ENCODE data around the gene ERAS.
"Not testable (repeated sequence)": the region's sequence is repeated elsewhere in the genome, so short reads cannot be mapped to it uniquely, and the experiment has no call there.

Gene ERAS

DNA sequence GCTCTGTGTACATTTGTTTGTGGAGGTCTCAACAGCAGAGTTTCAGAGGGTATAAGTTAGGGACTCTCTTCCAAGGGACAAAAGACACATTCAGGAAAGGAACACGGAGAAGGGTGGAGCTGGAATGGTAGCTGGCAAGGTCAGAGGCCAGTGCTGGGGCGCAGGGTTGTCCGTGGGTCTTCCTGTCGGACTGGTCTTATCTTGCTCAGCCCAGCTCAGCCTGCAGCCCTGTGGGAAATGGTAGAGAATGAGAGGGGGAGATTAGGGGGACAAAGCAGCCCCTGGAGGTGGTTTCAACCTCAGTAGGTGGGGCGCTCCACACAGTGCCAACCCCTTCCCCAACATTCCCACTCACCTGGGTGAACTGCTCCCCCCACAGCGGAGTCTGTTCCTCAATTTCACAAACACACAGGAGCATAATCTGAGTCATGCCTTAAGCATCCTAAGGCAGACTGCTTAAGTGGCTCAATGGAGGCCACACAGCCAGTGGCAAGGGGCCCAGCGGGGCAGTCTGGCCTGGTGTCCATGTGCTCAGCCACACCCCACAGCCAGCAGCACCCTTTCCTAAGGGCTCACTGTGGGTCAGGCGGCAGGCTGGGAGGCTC lies 31.3 kb upstream of the ERAS start:
- in situ Hi-C loops (cut with MboI; ENCODE audit: low sequenced_read_pairs), result no loop called here

DNA sequence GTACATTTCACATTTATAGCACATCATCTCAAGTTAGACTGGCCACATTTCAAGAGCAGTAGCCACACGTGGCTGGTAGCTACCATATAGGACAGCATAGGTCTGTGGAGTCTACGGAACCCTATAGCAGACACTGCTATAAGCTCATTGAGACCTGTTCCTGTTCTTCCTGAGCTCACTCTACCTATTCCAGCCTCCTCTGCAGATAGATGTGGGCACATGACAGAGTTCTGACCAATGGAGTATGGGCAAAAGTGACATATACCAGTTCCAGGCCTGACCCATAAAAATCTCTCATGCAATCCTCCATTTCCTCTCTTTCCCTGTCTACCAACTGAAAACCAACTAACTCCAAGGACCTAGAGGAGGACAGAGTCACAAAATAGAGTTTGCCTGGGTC lies 28.0 kb upstream of the ERAS start:
- in situ Hi-C loops (cut with MboI; ENCODE audit: low sequenced_read_pairs), result no loop called here

DNA sequence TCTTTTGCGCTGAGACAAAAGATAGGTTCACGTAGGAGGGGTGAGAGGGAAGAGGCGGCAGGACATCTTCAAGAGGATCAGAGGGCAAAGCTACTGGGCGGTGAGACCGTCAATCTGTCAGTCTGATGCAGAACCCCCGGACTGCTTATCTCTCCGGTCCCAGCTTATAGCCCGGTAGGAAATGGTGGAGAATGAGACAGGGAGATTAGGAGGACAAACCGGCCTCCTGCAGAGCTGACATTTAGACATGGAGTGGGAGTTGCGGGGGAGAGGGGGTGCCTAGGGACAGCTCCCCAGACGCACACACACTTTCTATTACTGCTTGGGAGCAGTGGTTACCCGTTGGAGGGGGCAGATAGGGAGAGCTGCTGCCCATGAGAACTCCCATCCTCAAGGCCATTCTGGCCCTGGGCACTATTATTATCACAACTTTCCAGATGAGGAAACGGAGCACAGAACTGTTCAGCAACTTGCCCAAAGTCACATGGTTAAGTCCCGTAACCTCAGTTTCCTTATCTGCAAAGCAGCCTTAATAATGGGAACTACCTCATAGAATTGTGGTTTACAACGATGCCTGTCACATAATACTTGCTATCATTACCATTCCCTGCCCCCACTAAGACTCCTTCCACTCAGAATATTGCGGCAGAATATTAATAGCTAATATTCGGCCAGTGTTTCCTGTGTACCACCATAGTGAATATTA lies 25.6 kb upstream of the ERAS start:
- in situ Hi-C loops (cut with MboI; ENCODE audit: low sequenced_read_pairs), result no loop called here

DNA sequence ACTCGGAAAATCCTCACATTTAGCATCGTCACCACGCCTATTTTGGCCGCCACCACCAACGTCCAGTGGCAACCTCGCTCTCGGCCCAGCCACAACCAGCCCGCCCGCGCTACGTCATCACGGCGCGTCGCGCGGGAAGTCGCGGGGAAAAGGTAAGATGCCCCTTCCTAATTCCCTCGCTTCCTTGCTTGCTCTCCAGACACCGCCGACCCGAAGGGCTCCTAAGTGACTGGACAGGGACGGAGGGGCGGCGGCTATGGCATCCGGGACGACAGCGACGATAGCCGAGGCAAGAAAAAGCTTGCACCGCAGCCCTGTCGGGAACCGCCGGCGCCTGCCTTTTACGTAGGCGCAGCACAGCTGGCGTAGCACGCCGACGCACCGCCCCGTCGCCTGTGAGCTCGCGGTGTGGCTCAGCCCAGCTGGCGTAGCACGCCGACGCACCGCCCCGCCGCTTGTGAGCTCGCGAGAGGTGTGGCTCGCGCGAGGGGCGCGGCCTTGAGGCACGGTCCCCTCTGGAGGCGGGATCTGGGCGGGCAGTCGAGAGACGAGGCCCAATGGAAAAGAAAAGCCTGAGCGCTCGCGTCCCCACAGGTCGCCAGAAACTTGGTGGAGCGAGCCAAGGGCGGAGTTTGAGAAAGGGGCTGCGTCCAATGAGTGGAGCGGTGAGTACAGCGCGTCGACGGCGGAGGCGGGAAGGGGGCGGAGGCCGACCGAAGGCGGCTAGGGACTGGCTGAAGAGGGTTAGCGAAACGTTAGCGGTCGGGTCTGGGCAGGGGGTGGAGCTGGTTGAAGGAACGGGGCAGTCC lies 24.8 kb upstream of the ERAS start, which contains the start of gene HDAC6:
TSS of gene HDAC6 (plus strand) at position 788 of the 809 bp plus-strand sequence. CDS start 626 bp downstream, outside the sequence.
- in situ Hi-C loops (cut with MboI; ENCODE audit: low sequenced_read_pairs), result no loop called here

DNA sequence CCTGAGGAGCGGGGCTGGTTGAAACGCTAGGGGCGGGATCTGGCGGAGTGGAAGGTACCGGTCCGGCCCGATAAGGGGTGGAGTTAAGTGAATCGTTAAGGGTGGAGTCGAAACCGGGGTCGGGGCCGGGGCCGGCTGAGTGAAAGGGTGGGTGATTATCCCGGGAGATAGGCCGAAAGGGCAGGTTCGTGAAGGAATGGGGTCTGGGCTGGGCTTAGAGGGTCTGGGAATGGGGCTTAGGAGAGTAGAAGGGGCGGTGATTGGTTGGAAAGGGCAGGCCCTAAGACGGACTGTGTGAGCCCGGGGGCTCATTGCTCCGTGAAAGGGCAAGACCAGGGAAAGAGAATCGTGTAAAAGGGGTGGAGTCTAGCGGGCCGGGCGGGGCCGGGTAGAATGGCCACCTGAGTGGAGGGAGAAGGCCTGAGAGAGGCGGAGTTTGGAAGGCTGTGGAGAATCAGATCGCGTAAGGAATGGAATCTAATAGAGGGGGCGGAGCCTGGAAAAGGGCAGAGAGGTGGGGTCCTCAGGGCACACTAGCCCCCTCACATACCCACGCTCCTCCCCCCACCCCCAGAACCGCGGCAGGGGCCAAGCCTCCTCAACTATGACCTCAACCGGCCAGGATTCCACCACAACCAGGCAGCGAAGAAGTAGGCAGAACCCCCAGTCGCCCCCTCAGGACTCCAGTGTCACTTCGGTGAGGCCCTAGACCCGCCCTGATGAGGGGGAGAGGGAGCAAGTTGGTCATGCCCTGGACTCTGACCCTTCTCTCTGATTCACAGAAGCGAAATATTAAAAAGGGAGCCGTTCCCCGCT lies 24.0 kb upstream of the ERAS start:
- in situ Hi-C loops (cut with MboI; ENCODE audit: low sequenced_read_pairs), result no loop called here

DNA sequence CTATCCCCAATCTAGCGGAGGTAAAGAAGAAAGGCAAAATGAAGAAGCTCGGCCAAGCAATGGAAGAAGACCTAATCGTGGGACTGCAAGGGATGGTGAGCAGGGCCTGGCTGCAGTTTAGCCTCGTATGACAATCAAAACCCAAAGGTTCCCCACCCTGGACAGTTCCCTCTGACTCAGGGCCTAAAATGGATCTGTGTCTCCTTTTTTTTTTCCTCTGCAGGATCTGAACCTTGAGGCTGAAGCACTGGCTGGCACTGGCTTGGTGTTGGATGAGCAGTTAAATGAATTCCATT lies 23.5 kb upstream of the ERAS start:
- in situ Hi-C loops (cut with MboI; ENCODE audit: low sequenced_read_pairs), result no loop called here

DNA sequence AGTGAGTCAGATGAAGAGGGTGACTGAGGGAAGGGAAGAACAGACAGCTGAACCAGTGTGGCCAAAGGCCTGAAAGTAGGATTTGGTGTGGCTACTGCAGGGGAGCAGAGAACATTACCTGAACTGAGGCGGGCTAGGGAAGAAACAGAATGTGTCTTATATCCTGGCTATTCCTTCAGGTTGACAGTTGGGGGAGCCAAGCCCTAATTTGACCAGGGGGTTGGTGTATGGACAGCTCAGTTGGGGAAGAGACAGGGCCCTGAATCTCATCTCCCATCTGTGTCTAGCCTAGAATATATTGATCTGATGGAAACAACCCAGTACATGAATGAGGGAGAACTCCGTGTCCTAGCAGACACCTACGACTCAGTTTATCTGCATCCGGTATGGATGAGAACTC lies 20.2 kb upstream of the ERAS start:
- in situ Hi-C loops (cut with MboI; ENCODE audit: low sequenced_read_pairs), result no loop called here

DNA sequence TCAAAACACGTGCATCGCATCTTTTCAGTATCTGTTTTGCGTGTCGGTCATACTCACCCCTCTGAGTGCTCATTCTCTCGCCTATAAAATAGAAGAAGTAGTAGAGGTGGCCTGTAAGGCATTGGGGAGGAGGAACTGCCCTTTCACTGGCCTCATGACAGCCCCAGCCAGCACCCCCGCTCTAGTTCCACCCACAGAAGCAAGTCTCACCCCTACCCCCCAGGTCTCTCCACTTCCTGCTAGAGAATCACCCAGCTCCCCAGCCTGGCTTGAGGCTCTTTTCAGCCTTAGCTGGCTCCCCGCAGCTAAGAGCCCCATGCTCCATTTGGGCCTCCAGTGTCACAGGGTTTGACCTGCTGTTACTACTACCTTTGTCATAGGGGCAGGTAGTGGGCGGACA lies 12.7 kb upstream of the ERAS start:
- in situ Hi-C loops (cut with MboI; ENCODE audit: low sequenced_read_pairs), result no loop called here

DNA sequence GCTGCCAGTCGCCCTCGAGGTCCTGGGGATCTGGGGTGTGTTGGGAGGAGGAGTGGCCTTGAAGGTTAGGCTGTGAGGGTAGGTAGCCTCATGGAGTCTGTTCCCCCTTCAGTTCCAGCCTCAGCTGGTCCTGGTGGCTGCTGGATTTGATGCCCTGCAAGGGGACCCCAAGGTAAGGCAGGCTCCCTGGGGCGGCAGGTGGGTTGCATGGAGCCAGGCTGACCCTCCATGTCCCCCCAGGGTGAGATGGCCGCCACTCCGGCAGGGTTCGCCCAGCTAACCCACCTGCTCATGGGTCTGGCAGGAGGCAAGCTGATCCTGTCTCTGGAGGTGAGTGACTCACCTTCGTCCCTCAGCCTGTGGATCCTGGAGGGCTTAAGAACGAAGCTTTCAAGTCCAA lies 11.6 kb upstream of the ERAS start:
- in situ Hi-C loops (cut with MboI; ENCODE audit: low sequenced_read_pairs), result no loop called here

DNA sequence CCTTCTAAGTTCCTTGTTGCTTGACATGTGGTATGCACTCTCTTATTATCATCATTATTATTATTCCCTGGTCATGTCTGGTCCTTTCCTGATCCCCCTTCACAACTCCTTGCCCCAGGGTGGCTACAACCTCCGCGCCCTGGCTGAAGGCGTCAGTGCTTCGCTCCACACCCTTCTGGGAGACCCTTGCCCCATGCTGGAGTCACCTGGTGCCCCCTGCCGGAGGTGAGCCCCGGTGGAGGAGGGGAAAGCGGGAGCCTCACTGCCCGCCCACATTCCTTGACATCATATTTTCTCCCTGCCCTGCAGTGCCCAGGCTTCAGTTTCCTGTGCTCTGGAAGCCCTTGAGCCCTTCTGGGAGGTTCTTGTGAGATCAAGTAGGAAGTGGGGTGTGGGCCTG lies 11.0 kb upstream of the ERAS start:
- in situ Hi-C loops (cut with MboI; ENCODE audit: low sequenced_read_pairs), result no loop called here

DNA sequence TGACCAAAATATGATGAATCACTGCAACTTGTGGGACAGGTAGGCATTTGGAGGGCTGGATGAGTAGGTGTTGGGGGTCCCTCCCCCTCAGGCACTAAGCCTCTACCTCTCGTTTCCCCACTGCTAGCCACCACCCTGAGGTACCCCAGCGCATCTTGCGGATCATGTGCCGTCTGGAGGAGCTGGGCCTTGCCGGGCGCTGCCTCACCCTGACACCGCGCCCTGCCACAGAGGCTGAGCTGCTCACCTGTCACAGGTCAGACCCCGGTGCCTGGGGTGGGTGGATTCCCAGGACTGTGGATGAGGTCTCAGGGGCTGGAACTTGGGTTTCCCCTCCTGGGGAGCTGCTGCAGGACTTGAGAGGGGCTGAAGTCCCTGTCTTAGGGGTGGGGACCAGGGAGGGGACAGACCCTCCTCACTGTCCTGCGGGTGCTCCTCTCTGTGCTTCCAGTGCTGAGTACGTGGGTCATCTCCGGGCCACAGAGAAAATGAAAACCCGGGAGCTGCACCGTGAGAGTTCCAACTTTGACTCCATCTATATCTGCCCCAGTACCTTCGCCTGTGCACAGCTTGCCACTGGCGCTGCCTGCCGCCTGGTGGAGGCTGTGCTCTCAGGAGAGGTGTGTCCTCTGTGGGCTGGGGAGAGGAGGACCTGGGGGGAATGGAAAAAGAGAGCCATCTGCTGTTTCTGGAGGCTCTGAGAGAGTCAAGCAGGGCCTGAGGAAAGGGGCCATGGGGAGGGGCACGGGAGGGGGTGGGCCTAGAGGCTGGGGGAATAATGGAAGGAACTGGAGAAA lies 10.1 kb upstream of the ERAS start:
- in situ Hi-C loops (cut with MboI; ENCODE audit: low sequenced_read_pairs), result no loop called here

DNA sequence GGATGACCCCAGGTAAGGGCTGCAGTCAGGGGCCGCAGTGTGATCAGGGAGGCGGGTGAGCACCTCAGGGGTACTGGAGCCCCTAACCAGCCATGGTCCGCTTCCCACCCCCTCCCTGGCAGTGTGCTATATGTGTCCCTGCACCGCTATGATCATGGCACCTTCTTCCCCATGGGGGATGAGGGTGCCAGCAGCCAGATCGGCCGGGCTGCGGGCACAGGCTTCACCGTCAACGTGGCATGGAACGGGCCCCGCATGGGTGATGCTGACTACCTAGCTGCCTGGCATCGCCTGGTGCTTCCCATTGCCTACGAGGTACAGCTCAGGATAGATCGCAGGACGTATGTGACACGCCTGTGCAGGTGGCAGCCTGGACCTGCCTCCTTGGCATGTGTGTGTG lies 8.2 kb upstream of the ERAS start:
- in situ Hi-C loops (cut with MboI; ENCODE audit: low sequenced_read_pairs), result no loop called here

DNA sequence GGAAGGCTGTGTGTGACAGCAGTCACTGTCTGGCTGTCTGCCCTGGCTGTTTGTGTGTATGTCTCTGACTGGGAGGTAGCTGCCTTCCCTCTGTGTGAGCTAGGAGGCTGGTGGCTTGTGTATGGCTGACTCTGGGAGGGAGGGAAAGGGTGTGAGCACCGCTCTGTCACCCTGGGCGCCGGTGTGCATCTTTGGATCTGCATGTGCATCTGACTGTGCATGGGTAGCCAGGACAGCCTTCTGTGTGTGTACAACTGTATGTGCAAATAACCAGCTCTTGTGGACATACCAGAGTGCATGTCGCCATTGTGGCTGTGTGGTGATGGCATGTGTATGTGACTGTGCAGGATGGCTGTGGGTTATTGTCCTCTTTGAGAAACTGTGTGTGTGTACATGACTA lies 7.4 kb upstream of the ERAS start:
- in situ Hi-C loops (cut with MboI; ENCODE audit: low sequenced_read_pairs), result no loop called here

DNA sequence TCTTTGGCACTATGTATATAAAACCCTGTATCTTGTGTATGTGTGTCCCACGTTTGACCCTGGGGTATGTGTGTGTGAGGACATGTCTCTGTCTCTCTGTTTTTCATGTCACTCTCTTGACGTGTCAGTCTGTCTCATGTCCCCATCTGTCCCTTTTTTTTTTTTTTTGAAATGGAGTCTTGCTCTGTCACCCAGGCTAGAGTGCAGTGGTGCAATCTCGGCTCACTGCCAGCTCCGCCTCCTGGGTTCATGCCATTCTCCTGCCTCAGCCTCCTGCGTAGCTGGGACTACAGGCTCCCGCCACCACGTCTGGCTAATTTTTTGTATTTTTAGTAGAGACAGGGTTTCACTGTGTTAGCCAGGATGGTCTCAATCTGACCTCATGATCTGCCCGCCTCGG lies 6.9 kb upstream of the ERAS start:
- in situ Hi-C loops (cut with MboI; ENCODE audit: low sequenced_read_pairs), result not testable (repeated sequence)

DNA sequence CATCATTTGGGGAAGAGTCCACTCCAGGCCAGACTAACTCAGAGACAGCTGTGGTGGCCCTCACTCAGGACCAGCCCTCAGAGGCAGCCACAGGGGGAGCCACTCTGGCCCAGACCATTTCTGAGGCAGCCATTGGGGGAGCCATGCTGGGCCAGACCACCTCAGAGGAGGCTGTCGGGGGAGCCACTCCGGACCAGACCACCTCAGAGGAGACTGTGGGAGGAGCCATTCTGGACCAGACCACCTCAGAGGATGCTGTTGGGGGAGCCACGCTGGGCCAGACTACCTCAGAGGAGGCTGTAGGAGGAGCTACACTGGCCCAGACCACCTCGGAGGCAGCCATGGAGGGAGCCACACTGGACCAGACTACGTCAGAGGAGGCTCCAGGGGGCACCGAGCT lies 3.3 kb upstream of the ERAS start:
- in situ Hi-C loops (cut with MboI; ENCODE audit: low sequenced_read_pairs), result no loop called here

DNA sequence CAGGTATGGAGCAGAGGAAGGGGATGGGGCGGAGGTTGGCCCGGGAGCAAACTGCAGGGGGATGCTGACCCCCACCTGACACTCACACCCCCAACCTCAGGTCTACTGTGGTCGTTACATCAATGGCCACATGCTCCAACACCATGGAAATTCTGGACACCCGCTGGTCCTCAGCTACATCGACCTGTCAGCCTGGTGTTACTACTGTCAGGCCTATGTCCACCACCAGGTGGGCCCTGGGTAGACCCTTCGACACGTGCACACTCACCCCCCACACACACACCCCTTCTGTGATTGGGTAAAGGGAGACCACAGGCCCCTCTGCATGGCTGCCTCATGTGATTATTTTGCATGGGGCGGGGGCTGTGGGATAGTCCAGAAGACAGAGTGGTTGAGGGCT lies 2.2 kb upstream of the ERAS start:
- in situ Hi-C loops (cut with MboI; ENCODE audit: low sequenced_read_pairs), result no loop called here

DNA sequence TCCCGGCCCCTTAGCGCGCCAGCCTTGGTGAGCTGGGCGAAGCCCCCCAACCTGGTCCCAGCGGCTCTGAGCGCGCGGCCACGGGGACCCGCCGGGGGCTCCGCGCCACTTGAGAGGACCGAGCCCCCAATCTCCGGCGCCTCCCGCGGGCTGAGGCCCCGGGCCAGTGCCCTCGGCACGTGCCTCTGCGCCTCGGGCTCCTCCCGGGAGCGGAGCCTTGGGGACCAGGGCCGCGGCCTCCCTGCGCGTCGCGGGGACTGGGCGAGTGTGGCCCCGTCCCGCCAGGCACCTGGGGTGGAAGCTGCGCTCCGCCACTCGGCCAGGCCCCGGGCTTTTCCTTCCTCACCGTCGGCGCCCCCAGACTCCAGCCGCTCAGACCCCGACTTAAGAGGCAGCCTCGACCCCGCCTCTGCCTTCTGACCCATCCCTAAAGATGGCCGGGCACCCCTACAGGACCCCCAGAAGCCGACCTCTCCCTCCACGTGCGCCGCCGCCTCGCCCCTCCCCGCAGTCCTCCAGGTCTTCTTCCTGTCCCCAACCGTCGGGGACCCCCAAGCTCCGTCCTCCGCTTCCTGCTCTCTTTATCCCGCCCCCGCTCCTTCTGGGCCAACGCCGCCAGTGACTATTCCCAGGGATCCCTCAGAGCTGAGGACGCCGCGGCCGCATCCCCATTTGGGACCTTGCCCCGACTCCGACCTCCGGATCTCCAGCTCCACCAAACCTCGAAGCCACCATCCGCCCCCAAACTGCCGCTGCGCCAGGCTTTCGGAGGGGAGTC lies 752 bp downstream of the ERAS start:
- in situ Hi-C loops (cut with MboI; ENCODE audit: low sequenced_read_pairs), result no loop called here

DNA sequence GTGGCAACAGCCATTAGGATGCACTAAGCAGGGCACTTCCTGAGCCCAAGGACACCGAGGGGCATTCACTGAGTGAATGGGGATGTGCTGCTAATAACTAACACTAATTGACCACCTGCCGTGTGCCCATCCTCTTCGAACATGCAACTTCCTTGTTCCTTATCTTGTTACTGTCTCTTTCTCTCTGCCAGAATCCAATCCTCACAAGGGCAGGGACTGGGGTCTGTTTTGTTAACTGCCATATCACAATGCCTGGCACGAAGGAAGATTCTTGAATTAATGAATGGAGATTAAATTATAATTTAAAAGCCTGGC lies 1.3 kb downstream of the ERAS start:
- in situ Hi-C loops (cut with MboI; ENCODE audit: low sequenced_read_pairs), result no loop called here

DNA sequence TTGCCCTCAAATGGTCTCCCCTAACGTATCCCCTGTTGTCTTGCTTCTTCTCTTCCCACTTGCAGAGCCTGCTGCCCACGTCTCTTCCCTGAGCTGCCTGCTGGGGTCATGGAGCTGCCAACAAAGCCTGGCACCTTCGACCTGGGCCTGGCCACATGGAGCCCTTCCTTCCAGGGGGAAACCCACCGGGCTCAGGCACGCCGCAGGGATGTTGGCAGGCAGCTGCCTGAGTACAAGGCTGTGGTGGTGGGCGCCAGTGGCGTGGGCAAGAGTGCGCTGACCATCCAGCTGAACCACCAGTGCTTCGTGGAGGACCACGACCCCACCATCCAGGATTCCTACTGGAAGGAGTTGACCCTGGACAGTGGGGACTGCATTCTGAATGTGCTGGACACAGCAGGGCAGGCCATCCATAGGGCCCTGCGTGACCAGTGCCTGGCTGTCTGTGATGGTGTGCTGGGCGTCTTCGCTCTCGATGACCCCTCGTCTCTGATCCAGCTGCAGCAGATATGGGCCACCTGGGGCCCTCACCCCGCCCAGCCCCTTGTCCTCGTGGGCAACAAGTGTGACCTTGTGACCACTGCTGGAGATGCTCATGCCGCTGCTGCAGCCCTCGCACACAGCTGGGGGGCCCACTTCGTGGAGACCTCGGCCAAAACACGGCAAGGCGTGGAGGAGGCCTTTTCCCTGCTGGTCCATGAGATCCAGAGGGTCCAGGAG lies 2.9 kb downstream of the ERAS start:
- in situ Hi-C loops (cut with MboI; ENCODE audit: low sequenced_read_pairs), result no loop called here

Measured in HL-60/S4 (cell line).